ENCODE data around the gene RDM1.

GRCh38 chr17:35972945-35973332, 42.4 kb upstream of the RDM1 start:
- TF ChIP-seq, protein P1, sequence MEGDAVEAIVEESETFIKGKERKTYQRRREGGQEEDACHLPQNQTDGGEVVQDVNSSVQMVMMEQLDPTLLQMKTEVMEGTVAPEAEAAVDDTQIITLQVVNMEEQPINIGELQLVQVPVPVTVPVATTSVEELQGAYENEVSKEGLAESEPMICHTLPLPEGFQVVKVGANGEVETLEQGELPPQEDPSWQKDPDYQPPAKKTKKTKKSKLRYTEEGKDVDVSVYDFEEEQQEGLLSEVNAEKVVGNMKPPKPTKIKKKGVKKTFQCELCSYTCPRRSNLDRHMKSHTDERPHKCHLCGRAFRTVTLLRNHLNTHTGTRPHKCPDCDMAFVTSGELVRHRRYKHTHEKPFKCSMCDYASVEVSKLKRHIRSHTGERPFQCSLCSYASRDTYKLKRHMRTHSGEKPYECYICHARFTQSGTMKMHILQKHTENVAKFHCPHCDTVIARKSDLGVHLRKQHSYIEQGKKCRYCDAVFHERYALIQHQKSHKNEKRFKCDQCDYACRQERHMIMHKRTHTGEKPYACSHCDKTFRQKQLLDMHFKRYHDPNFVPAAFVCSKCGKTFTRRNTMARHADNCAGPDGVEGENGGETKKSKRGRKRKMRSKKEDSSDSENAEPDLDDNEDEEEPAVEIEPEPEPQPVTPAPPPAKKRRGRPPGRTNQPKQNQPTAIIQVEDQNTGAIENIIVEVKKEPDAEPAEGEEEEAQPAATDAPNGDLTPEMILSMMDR (IDR thresholded peaks at IDR 0.05; ENCODE audit: low read length), result no peak
- TF ChIP-seq EZH2 (IDR thresholded peaks at IDR 0.05; ENCODE audit: borderline replicate concordance, low read length), result no peak

Data from OCI-LY1 (cell line).